CD4-positive, alpha-beta T cell treated with Interleukin-4 for 4 hours (primary cell): Measurements from ENCODE around the gene PRR9.
A peak's percentile ranks its signal among the peaks of the same experiment; 100 is the strongest.

ENCODE experiments used
- DNase-seq: peaks from one replicate; pipeline ENCODE4 v3.0.0-alpha.2; 2020

Gene PRR9

DNA sequence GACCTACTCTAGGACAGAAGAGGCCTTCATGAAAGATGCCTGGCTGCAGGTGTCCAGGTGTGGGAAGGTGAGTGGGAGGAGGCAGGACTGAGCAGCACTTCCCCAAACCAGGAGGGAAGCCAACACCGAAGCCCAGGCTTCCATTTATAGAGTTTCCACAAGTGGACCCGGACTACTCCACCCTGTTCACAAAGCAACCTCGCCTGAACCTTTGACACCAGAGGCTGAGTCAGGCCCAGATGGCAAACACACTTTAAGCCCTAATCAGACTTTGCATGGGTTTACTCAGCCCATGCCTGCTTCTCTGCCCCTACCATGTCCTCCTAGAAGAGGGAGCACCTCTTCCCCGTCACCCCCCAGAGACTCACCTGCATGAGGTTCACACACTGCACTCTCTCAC is 14.0 kb downstream of the PRR9 start:
- no peak for DNase-seq

DNA sequence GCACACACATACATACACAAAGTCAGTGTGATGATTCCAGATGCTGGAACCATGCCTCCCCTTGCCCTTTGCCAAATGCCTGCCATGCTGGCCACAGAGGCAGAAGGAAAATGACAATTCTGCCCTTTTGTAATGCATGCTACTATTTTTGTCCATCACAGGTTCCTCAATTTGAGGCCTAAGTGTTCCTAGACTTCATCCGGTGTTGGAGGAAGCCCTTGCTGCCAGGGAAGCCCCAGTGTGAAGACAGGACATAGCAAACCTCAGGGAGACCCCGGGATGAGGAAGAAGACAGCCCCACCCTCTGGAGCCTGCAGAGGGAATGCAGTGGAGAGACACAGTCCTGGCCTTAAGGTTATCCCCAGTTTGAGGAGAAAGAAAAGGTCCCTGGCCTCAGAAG is 14.4 kb downstream of the PRR9 start:
- DNase-seq = no peak

DNA sequence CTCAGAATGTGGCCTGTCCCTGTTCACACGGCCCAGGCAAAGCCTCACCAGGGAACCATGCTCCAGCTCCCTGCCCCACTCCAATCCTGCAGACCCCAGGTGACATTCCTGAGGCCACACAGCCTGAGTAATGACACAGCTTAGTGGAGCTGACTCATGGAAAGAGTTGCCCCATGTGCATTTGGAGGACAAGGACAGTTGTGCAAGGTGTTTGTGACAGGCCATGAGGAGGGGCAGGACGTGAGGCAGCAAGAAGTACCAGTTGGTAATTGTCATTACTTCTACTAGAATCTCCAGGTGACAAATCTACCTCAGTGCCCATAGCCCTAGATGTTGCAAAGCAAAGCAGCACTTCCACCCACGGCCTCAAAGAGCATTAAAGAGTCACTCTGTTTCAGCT is 15.2 kb downstream of the PRR9 start:
- no peak for DNase-seq

DNA sequence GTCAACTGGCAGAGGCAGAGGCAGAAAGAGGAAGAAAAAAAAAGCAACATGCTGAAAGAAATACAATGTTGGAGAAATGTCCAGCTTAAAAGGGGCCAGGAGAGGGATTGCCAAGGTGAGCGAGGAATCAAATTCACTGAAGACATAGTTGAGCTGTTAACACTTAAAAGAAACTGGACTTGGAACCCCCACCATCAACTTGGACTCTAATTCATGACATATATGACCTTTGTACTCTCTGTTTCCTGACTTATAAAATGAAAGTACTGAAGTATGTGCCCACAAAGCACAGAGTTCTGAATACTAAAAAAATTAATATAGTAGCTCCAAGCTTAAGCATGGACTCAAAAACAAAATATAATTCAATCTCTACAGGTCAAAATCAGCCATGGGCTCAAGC is 16.1 kb downstream of the PRR9 start:
- DNase-seq = no peak

DNA sequence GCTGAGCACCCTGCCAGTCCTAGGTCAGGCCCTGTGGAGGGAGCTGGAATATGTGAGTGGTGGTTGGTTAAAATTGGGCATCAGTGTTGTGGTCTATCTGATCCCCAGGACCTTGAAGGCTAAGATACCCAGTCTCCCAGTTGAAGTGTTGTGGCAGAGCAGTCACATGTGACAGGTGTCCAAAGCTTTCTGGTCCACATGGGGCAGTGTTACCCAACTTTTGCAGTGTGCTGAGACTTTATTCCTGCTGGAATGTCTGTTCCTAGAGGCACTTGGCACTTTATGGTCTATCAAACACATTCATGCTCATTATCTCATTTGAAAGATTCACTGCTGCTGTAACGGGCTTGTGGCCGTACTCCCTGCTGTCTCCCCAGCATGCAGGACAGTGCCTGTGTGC is 21.1 kb downstream of the PRR9 start:
- DNase-seq = no peak

DNA sequence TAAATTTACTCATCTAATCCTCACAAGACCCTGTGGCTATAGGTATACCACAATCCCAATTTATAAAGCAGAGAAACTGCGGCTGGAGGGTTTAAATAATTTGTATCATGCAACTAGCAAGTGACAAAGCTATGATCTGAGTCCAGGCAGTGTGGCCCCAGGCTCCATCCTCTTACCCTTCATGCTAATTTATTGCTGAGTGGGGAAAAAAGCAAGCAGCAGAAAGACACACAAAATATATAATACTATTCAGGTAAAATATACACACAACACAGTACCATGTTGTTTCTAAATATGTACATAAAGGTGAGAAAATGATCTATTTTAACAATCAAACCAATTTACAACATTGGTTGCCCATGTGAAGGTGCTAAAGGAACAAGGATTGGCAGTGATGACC is 24.8 kb downstream of the PRR9 start:
- no peak for DNase-seq

DNA sequence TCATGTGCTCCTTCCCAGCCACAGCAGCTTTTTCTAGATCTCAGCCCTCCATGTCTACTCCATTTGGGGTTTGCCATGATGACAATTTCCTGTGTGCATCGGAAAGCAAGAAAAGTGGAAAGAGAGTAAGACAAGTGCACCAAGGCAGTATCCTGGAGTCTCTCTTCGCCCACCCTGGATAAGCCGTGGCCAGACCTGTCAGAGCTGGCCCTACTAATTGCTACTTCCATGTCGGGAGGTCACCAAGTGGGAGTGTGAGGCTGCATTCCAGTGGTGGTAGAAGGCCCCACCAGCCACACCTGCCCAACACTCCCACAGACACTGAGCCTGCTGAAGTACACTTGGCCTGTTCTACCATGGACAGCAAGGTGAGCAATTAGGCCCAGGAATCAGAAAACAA is 28.1 kb downstream of the PRR9 start:
- DNase-seq = no peak

DNA sequence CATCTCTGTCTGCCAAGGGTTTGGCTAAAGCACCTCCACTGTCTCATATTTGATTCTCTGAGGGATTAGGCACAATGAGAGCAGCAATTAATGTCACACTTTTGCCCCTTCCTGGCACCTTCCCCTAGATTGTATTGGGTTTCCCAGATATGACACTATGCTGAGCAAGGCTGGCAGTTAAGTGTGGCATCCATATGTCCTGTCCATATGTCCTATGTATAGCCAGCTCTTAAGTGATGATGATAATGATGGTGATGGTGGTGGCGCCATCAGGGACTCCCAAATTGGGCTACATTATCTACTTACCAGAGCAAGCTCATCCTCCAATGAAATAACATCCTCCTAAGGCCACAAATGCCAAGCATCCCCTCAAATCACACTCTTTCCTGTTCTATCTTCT is 28.6 kb downstream of the PRR9 start:
- DNase-seq = no peak

DNA sequence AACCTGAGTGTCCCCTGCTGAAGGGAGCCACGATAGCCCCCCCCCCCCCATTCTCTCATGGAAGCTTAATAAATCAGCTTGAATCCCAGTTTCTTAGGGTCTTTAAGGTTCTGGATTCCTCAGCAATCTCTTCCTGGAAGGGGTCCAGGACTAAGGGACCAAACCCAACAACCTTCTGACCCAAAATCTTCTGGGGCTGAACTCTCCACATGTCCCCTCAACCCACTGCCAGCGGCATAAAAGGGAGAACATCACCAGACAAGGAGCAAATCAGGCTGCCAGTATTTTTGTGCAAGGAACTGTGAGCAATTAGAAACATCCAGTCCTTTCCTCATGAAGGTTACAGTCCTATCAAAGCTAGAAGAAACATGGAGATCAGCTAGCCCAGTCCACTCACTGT is 29.4 kb downstream of the PRR9 start:
- DNase-seq = no peak

DNA sequence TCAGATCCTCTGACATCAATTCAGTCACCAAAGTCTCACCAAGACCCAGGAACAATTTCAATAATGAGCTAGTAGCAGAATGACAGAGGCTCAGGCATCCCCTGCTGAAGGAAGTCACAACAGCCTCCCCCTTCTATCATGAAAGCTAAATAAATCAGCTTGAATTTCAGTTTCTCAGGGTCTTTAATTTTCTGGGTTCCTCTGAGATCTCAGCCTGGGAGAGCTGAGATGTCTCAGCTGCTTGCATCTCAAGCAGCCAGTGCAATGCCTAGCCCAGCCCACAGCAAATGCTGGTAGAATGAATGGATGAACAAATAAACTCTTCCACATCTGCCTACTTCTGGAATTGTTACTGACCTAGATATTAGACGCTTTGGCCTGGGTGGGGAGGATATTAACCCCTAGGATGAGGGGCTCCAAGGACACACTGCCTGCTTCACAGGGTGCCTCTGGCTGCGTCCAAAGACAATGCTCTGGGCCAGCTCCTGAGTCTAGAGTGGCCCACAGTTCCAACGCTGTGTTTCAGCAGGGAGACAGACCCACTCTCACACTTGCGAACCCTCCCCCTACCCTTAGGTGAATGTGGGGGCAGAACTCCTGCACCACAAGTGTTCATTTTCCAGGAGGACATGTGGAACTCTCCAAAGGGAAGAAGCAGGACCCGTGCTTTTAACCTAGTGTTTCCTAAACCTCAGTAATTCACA is 30.9 kb downstream of the PRR9 start:
- DNase-seq = no peak

DNA sequence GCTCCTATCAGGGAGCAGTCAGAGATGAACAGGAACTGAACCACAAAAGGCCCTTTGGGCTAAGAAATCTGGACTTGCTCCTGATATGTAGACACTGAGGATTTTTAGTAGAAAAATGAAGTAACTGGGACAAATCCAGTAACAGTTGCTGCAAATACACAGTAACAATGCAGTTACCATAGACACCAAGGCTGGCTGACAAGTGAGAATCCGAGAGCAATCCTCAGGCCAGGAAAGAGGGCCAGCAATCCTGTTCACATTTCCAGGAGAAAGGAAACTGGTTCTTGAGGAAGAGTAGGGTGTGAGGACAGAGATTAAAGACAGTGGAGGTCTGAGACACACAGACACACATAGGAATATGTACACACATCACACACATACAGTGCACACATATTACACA is 32.8 kb downstream of the PRR9 start:
- DNase-seq = no peak

DNA sequence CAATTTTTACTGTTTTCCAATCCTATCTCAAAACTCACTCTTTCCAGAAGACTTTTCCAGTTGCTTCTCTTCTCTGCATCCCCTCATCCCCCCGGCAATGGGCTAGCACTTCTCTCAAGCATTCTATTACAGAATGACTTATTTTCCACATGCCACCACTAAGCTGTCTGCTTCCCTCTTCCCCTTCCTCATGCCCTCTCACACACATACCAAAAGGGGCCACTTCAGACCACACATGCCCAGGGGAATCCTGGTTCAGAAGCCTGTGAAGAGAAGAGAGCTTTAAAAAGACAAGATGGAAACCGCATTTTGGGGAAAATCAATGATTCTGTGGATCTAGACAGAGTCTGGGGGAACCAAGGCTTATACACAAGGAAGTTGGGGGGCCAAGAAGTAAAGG is 33.7 kb downstream of the PRR9 start:
- DNase-seq = no peak

DNA sequence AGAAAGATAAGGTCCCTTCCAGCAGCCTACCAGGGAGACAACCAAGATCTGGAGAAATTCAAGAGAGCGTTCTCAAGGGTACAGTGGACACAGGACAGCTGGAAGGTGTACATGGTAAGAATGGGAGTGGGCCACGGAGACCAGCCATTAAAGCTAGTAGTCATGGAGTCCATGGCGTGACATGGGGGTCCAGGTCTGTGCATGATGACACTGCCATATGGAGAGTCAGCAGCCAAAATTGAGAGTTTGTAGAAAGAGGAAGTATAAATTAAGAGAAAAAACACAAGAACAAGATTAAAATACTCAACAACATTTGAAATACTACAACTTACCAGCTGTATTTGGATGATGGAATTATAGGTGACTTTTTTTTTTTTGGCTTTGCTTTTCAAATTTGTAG is 34.2 kb downstream of the PRR9 start:
- DNase-seq = no peak

DNA sequence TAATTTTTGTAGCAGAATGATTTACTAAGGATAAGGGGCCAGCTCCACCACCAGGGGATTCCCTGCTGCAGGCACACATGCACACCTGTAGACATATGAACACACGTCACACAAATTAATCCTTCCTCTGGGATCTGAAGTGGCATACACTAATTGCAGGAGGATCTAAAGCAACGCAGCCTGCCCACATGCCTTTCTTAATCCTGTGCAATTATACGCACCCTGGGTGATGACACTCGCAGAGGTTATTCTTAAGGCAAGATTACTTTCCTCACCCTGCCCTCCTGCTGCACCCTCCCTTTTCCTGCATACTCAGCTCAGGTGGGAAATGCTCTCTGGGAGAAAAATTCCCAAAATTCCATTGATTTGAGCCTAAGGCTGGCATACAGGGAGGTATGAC is 34.6 kb downstream of the PRR9 start:
- DNase-seq = no peak

DNA sequence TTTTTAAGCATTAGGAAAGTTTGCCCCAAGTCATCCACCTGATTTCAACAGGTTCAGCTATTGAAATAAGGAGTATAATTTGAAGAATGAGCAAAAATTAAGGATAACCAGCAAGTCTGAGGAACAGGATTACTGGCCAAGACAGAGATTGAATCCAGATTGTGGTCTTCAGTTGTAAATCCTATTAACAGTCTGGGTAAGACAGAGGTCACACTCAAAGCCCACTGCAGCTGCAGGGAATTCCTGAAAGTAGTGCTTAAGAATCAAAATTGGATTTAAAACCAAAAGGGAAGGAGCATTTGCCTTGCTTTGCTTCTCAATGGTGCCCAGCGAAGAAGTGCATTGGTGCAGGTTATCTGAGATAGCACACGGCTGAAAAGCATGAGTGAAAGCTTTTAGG is 35.7 kb downstream of the PRR9 start:
- no peak for DNase-seq

DNA sequence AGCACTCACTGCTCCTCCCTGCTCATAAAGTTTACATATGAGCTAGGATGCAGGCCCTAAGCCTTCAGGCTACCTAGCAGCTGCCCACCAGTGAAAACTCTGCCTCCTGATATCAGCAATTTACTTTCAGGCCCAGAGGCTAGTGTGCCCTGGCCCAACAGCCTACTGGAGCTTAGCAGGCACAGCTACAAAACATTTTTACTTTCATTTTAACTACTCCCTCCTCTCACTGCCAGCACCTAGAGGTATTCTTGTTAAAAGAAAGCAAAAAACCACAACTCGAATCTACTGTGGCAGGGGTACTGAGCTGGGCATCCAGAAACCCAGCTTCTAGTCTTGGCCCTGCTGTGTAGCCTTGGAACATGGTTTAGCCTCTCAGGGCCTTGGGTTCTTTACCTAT is 36.3 kb downstream of the PRR9 start:
- DNase-seq = no peak

DNA sequence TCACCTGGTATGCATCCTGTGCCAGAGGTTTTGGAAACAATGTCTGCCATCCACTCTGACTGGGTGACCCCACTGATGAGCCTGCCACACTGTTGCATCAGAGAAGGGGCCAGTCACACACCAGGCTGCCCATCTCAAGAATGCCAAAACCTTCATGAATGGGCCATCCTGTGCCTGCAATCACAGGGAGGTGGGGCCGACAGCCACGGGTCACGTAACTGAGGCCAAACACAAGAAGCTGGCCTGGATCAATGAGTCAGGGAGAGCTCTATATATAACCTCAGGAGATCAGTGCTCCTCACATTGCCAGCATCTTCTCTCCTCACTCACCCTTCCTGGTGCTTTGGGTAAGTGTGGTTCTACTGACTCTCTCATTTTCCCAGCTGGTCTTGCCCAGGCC is 42.0 kb downstream of the PRR9 start, which contains the start of gene LORICRIN:
Gene LORICRIN, plus strand, starts transcription at position 301 of the 400 bp plus-strand sequence. CDS start 1,263 bp downstream, outside the sequence.
- DNase-seq = no peak

DNA sequence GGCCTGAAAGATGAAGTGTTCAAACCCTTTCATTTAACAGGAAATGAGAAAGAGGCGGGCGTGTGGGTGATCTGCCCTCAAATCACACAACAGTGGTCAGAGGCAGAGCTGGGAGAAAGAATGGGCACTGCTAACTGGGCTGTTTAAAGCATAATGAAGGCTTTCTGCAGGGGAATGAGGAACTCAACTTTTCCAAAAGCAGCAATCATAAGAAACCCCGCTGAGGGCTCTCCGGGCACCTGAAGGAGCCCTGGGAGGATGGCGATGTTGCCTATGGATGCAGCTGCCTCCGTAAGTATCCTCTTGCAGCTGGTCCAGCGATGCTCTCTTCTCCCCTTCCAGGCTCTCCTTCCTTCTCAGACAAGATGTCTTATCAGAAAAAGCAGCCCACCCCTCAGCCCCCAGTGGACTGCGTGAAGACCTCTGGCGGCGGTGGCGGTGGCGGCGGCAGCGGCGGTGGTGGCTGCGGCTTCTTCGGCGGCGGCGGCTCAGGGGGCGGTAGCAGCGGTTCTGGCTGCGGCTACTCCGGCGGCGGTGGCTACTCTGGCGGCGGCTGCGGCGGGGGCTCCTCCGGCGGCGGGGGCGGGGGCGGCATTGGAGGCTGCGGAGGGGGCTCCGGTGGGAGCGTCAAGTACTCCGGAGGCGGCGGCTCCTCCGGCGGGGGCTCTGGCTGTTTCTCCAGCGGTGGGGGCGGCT is 43.3 kb downstream of the PRR9 start:
- DNase-seq = peak; percentile 18

DNA sequence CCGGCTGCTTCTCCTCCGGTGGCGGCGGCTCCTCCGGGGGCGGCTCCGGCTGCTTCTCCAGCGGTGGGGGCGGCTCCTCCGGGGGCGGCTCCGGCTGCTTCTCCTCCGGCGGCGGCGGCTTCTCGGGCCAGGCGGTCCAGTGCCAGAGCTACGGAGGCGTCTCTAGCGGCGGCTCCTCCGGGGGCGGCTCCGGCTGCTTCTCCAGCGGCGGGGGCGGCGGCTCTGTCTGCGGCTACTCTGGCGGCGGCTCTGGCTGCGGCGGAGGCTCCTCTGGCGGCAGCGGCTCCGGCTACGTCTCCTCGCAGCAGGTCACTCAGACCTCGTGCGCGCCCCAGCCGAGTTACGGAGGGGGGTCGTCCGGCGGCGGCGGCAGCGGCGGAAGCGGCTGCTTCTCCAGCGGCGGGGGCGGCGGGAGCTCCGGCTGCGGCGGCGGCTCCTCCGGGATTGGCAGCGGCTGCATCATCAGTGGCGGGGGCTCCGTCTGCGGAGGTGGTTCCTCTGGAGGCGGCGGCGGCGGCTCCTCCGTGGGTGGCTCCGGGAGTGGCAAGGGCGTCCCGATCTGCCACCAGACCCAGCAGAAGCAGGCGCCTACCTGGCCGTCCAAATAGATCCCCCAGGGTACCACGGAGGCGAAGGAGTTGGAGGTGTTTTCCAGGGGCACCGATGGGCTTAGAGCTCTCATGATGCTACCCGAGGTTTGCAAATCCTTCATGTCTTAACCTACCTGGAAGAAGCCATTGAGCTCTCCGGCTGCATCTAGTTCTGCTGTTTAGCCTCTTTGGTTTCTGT is 44.1 kb downstream of the PRR9 start:
- peak; percentile 12 for DNase-seq

DNA sequence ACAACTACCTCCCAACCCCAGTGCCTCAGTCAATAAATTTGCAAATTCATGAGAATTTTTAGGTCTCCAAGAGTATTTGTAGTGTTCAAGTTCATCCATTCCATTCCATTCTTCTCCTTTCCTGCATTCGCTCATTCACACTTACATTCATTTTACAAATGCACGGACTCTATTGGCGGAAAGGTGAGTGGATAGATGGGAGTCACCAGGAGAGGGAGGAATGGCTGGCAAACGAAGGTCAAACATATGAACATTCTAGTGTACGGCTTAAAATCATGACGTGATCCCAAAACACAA is 44.6 kb downstream of the PRR9 start:
- DNase-seq = no peak

DNA sequence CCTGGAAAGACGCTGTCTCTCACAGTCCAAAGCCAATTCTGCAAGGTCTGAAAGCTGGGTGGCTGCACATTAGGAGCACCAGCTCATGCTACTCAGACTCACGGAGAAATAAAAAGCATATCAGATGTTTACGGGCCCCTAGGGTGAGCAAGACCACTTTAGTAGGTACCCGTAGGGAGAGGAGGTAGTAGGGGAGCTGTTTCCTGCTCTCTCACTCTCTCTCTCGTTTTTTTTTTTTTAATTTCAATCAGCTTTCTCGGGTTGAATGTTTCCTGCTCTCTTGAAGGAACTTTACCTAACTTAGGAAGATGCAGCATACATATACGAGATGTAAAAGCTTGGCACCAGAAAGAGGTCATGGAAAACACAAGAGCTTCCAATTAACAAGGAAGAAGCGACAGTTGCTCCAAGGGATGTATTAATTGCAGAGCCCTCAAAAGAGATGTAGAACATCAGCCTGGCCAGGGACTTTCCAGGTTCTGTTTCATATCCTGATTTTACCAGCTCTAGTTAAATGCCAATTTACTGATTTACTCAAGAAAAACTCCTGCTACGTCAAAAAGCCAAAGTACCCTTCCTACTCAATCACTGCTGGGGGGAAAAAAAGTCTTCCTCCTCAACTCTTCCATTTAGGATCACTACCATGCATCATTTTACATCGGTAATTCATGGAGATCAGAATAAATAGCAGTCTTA is 45.2 kb downstream of the PRR9 start:
- no peak for DNase-seq

DNA sequence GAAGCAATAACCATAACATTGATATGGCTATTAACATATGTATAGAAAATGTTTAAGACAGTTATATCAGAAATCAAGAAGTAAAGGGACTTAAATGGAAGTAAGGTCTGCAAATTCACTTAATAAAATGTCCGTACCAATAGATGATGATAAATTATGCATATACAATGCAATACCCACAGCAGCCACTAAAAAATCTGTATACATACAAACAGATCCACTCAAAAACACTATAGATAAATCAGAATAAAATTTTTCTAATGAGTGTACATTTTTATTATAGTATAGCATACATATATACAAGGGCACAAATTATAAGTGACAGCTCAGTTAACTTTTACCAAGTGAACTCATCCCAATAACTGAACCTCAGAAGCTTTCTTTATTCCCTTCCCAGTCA is 48.1 kb downstream of the PRR9 start:
- DNase-seq = no peak
